ENCODE measurements around the gene ATP6AP1. TPM values are rescaled to one million over a fixed set of nuclear protein-coding genes. Genes with fewer than 3 reads are reported as not detected.
A peak's percentile ranks its signal among the peaks of the same experiment; 100 is the strongest.

ATP6AP1 gene
- total RNA-seq, 2 experiments from 2014 or later = 21.3 to 22.5 TPM

DNA sequence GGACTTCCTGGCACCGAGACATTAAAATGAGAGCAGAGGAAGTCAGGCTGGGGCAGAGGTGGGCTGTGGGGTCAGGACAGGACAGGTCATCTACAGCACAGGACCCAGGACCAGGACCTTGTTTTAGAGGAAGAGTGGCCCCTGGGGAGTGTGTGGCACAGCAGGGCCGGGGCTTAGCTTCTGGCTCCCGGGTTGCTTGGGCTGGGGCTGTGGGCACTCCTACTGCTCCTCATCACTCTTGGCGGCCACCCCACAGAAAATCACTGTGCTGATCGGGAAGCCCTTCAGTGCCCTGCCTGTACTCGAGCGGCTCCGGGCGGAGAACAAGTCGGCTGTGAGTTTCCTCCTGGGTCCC, 8.1 kb upstream of the ATP6AP1 start:
- peaks cover 2% of the 10 kb centered on the region for H3K36me3 Mint-ChIP-seq (ENCODE audit: low read depth)
- H3K27ac Mint-ChIP-seq = no peak overlapping the region
- H3K4me1 Mint-ChIP-seq (ENCODE audit: low read depth) = peaks cover 6% of the 10 kb centered on the region
- DNase-seq (no peak), ATAC-seq (no peak)
- POLR2A ChIA-PET = interaction anchor here (1.6 kb wide), 1 partner anchor 9 kb away, joined by 8 read pairs; the partner anchor contains the start of gene TAFAZZIN
- no peaks in the 10 kb centered on the region for H3K27me3 Mint-ChIP-seq
- no peak for TF ChIP-seq CTCF (IDR thresholded peaks at IDR 0.05)
- no peaks in the 10 kb centered on the region for H3K9me3 Mint-ChIP-seq
- H3K4me3 Mint-ChIP-seq = no peak overlapping the region
- CTCF ChIA-PET = no interaction called here
- intact Hi-C loops (cut with micrococcal nuclease) = no loop called here

- peak overlapping the region; percentile 75 for H3K4me3 Mint-ChIP-seq
- H3K27me3 Mint-ChIP-seq = no peaks in the 10 kb centered on the region
- ATAC-seq (no peak), DNase-seq (no peak)
- H3K27ac Mint-ChIP-seq = no peak overlapping the region
- no peaks in the 10 kb centered on the region for H3K9me3 Mint-ChIP-seq
- CTCF ChIA-PET = no interaction called here
- intact Hi-C loops (cut with micrococcal nuclease) = no loop called here
- peaks cover 2% of the 10 kb centered on the region for H3K36me3 Mint-ChIP-seq (ENCODE audit: low read depth)
- POLR2A ChIA-PET = interaction anchor here (0.8 to 2.2 kb wide), 2 partner anchors 28 to 29 kb away, joined by 3 to 11 read pairs; partner anchors contain the start of gene RPL10
- peaks cover 19% of the 10 kb centered on the region for H3K4me1 Mint-ChIP-seq (ENCODE audit: low read depth)
- no peak for TF ChIP-seq CTCF (IDR thresholded peaks at IDR 0.05)
Measured at GRCh38 chrX:154426916-154427770, 1.3 kb upstream of the ATP6AP1 start.

DNA sequence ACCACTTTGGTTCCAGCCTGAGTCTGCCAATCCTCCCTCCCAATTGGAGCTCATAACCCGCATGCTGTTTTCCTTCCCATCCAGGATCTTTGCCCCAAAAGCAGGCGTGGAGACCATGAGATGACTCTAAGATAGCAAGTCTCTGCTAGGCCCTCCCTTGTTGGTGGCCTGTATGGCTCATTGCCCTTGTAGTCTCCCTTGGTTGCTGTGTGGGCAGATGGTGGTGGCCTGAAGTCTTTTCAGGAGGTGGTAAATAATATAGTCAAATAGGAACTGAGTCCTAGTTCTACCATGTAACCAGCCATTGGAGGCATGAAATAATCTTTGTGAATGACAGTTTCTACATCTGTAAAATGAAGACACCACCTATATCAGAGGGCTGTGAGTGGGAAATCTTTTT, 1.2 kb downstream of the ATP6AP1 start:
- ATAC-seq = no peak

GRCh38 chrX:154430479-154430878, 2.0 kb downstream of the ATP6AP1 start:
- H3K4me3 Mint-ChIP-seq = no peak overlapping the region
- TF ChIP-seq CTCF (IDR thresholded peaks at IDR 0.05) = no peak
- H3K27ac Mint-ChIP-seq = peak overlapping the region; percentile 82
- peaks cover 19% of the 10 kb centered on the region for H3K4me1 Mint-ChIP-seq (ENCODE audit: low read depth)
- peaks cover 4% of the 10 kb centered on the region for H3K36me3 Mint-ChIP-seq (ENCODE audit: low read depth)
- intact Hi-C loops (cut with micrococcal nuclease) = no loop called here
- POLR2A ChIA-PET = interaction anchor here (1.2 kb wide), 1 partner anchor 20 kb away, joined by 3 read pairs; no protein-coding TSS in a partner anchor
- DNase-seq = no peak
- no peaks in the 10 kb centered on the region for H3K27me3 Mint-ChIP-seq
- CTCF ChIA-PET = no interaction called here
- no peak for ATAC-seq
- H3K9me3 Mint-ChIP-seq = no peaks in the 10 kb centered on the region

More for the DNA sequence above, 1.2 kb downstream of the ATP6AP1 start:
- H3K4me1 Mint-ChIP-seq (ENCODE audit: low read depth) = peaks cover 19% of the 10 kb centered on the region
- ChIA-PET POLR2A (interaction anchor here (0.7 to 2.2 kb wide), 4 partner anchors 29 to 60 kb away, joined by 3 to 11 read pairs (median 4); partner anchors contain the start of genes RPL10 and SLC10A3), CTCF (no interaction called here)
- H3K9me3 Mint-ChIP-seq = no peaks in the 10 kb centered on the region
- TF ChIP-seq CTCF (IDR thresholded peaks at IDR 0.05) = no peak
- DNase-seq = peak; percentile 31
- intact Hi-C loops (cut with micrococcal nuclease) = no loop called here
- H3K4me3 Mint-ChIP-seq = peak overlapping the region; percentile 75
- no peaks in the 10 kb centered on the region for H3K27me3 Mint-ChIP-seq
- H3K36me3 Mint-ChIP-seq (ENCODE audit: low read depth) = peaks cover 4% of the 10 kb centered on the region
- H3K27ac Mint-ChIP-seq = peak overlapping the region; percentile 57

- Mint-ChIP-seq H3K4me3 (no peak overlapping the region), H3K27ac (peak overlapping the region; percentile 82)
- intact Hi-C loops (cut with micrococcal nuclease) = no loop called here
Measured at GRCh38 chrX:154430916-154431315, 2.4 kb downstream of the ATP6AP1 start.

More at GRCh38 chrX:154430916-154431315, 2.4 kb downstream of the ATP6AP1 start:
- DNase-seq (no peak), ATAC-seq (no peak)
- Mint-ChIP-seq H3K27me3 (no peaks in the 10 kb centered on the region), H3K4me1 (ENCODE audit: low read depth) (peaks cover 20% of the 10 kb centered on the region), H3K36me3 (ENCODE audit: low read depth) (peaks cover 6% of the 10 kb centered on the region), H3K9me3 (no peaks in the 10 kb centered on the region)
- POLR2A ChIA-PET = interaction anchor here (0.7 to 1.2 kb wide), 2 partner anchors 20 to 63 kb away, joined by 3 read pairs; no protein-coding TSS in a partner anchor
- no peak for TF ChIP-seq CTCF (IDR thresholded peaks at IDR 0.05)
- CTCF ChIA-PET = no interaction called here
